GM18519 (cell line): Measurements from ENCODE around the gene MRPL48.

Experiments
- ATAC-seq: cut with Tn5 transposase; IDR thresholded peaks from one replicate; pipeline ENCODE4 v1.9.1; 2021; ENCODE audit warnings: mild to moderate bottlenecking, moderate library complexity; ENCODE audit not compliant: unreplicated experiment, low FRiP score

MRPL48 gene

GRCh38 chr11:73883856-73884255, 96.2 kb downstream of the MRPL48 start:
- ATAC-seq = no peak

DNA sequence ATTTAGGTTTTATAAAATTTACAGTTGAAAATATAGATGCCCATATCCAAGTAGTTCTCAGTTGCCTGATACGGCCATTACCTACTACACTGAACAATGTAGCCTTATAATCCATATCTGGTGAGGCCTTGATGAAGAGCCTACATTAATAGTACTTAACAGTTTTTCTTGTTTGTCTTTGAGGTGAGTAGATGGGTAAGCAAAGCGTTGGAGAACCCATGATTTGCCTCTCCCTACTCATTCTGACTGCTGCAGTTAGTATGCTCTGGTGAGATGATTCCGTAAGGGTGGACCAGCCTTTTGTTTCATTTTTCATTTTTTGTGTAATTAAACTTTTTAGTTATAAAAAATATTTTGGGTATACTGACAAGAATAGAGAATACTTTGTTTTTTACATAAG, 100.6 kb downstream of the MRPL48 start:
- ATAC-seq = no peak

GRCh38 chr11:73889019-73889418, 101.3 kb downstream of the MRPL48 start:
- no peak for ATAC-seq

DNA sequence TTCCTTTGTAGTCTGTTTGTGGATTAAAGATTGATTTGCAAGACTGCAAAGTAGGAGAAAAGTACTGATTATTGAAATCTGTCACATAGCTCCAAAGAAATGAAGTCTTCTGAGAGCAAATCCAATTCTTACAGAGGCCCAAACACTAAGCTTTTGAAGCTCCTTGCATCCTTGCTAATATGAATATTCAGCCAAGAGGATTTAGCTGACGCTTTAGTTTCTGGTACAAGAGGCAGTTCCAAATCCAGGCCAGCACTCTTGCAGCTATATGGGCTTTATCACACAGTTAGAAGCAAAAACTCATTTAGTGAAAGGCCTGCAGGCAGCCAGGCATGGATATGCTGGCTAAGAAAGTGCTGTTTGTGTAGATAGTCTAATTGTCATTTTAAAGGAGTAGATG, 101.9 kb downstream of the MRPL48 start:
- no peak for ATAC-seq

- ATAC-seq = no peak
These were observed 105.4 kb downstream of the MRPL48 start for GRCh38 chr11:73893041-73893440.

- ATAC-seq = no peak
These were observed 107.2 kb downstream of the MRPL48 start for GRCh38 chr11:73894725-73895335.

GRCh38 chr11:73902303-73902702, 114.6 kb downstream of the MRPL48 start:
- ATAC-seq = no peak

DNA sequence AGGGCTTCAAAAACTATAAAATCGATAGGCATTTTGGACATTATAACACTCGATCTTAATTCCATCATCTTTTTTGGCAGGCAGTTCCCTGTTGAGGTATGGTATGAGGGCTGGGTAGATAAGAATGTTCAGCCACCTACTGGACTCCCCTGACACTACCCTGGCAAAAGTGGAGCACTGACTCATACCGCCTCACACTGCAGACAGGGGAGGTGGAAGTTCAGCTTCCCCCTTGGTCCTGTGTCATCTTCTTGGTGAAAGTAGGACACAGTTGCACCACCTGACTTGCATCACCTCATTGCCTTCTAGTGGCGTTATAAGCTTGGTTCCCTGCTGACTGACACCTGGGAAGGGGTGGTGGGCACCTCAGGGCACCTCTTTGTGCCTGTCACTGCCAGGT, 119.5 kb downstream of the MRPL48 start:
- no peak for ATAC-seq

- no peak for ATAC-seq
These were observed 124.4 kb downstream of the MRPL48 start for GRCh38 chr11:73912026-73912425.

DNA sequence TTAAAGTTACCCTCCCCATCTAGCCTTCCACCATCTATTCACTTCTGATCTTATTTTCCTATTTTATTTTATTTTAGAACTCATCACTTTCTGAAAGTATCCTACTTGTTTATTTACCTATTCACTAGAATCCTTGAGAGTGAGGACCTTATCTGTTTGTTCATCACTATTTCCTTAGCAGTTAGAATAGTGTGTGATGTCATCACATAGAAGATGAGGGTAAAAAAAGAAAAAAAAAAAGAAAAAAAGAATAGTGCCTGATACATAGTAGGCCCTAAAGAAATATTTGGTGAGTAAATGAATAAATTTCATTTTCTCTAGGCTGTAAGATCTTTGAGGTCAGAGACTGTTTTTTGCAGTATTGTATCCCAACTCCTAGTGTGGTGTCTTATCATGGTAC, 125.8 kb downstream of the MRPL48 start:
- no peak for ATAC-seq

DNA sequence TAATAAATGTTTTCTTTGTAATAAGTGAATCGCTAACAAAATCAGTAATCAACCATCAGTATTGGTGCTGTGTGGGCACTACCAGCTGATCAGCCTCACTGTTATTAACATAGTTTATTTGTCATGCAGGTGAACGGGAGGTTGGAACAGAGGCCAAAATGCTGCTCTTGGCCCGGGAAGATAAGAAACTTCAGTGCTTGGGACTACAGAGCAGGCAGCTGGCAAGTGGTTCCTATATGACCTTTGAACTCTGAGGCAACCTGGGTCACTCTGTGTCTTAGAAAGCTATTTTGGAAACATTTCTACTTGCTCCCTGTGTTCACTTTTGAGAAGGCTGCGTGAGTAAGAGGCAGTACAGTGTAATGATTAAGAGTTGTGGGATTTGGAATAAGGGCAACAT, 126.6 kb downstream of the MRPL48 start:
- ATAC-seq = no peak
